Activated CD4-positive, alpha-beta T cell treated with anti-CD3 and anti-CD28 coated beads, Interleukin-2, amount 10 ng/mL, durations not matched to agents 7 days and 5 days (primary cell): ENCODE data around the gene ABI2. TPM values are rescaled to one million over a fixed set of nuclear protein-coding genes. Genes with fewer than 3 reads are reported as not detected.
"Not testable (repeated sequence)": the region's sequence is repeated elsewhere in the genome, so short reads cannot be mapped to it uniquely, and the experiment has no call there.

ENCODE experiments used
- CTCF ChIA-PET: fragments of 350-600 bp; sonication (Branson Sonifier 250); formaldehyde crosslinking; loops from one replicate; lab custom pipeline; 2021; ENCODE audit warnings: antibody characterized with exemption; lab: Charles Lee
- POLR2A ChIA-PET: fragments of 350-600 bp; sonication (Branson Sonifier 250); formaldehyde crosslinking; loops from one replicate; lab custom pipeline; 2021; ENCODE audit warnings: antibody characterized with exemption; lab: Charles Lee
- DNase-seq: peaks from one replicate; pipeline ENCODE4 v3.0.0-alpha.2; 2020
- H3K27ac Mint-ChIP-seq: one replicate; pipeline ENCODE4 v1.8.0; 2021; ENCODE audit warnings: mild to moderate bottlenecking, moderate library complexity, mixed read lengths
- H3K27me3 Mint-ChIP-seq: one replicate; pipeline ENCODE4 v1.8.0; 2021; ENCODE audit warnings: mixed read lengths
- H3K36me3 Mint-ChIP-seq: one replicate; pipeline ENCODE4 v1.8.0; 2021; ENCODE audit warnings: low read depth, mixed read lengths
- H3K4me1 Mint-ChIP-seq: one replicate; pipeline ENCODE4 v1.8.0; 2021; ENCODE audit warnings: mixed read lengths
- H3K4me3 Mint-ChIP-seq: one replicate; pipeline ENCODE4 v1.8.0; 2021; ENCODE audit warnings: mild to moderate bottlenecking, moderate library complexity, mixed read lengths
- H3K9me3 Mint-ChIP-seq: one replicate; pipeline ENCODE4 v1.8.0; 2021; ENCODE audit warnings: mixed read lengths
- total RNA-seq, 2 experiments: library from RNA; stranded (reverse); gene quantifications; one replicate each; pipeline ENCODE4 v1.2.3, GENCODE V29; 2021

The ABI2 gene
- total RNA-seq, 2 experiments from 2014 or later: 19.1 to 24.2 TPM

DNA sequence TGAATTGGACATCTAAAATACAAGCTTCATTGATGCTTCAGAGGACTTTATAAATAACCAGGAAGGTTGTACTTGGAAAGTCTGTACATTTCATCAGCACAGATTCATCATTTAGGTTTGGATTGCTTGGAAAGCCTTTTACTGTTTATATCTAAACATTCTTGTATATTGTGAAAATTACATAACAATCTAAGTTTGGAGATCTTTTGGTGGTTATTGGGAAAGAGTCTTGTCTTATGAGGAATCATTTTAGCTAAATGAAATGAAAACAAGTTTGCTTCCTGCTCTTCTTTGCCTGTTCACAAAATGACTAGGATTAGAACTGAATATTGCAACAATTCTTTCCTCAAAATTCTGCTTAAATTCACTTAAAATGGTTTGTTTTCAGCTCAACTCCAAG, 79.3 kb downstream of the ABI2 start:
- POLR2A ChIA-PET: no interaction called here

GRCh38 chr2:203412546-203413331, 84.5 kb downstream of the ABI2 start:
- POLR2A ChIA-PET: no interaction called here
- no peaks in the 10 kb centered on the region for H3K27me3 Mint-ChIP-seq
- CTCF ChIA-PET: no interaction called here
- H3K9me3 Mint-ChIP-seq: no peaks in the 10 kb centered on the region
- peaks cover 13% of the 10 kb centered on the region for H3K36me3 Mint-ChIP-seq
- H3K4me3 Mint-ChIP-seq: no peak overlapping the region
- H3K27ac Mint-ChIP-seq: no peak overlapping the region
- no peaks in the 10 kb centered on the region for H3K4me1 Mint-ChIP-seq
- no peak for DNase-seq

More for the DNA sequence above, 79.3 kb downstream of the ABI2 start:
- no peaks in the 10 kb centered on the region for H3K27me3 Mint-ChIP-seq
- H3K27ac Mint-ChIP-seq: no peak overlapping the region
- peaks cover 9% of the 10 kb centered on the region for H3K36me3 Mint-ChIP-seq
- no peak for DNase-seq
- no peaks in the 10 kb centered on the region for H3K9me3 Mint-ChIP-seq
- H3K4me3 Mint-ChIP-seq: no peak overlapping the region
- no peaks in the 10 kb centered on the region for H3K4me1 Mint-ChIP-seq
- CTCF ChIA-PET: interaction anchor here (0.5 to 1.0 kb wide), 3 partner anchors 12 to 607 kb away, joined by 3 to 6 read pairs (median 4); no protein-coding TSS in a partner anchor

- H3K4me3 Mint-ChIP-seq: no peak overlapping the region
- no peaks in the 10 kb centered on the region for H3K4me1 Mint-ChIP-seq
- peaks cover 24% of the 10 kb centered on the region for H3K36me3 Mint-ChIP-seq
- no peak for DNase-seq
- CTCF ChIA-PET: interaction anchor here (0.7 to 1.1 kb wide), 2 partner anchors 20 to 49 kb away, joined by 3 read pairs; no protein-coding TSS in a partner anchor
- no peaks in the 10 kb centered on the region for H3K27me3 Mint-ChIP-seq
- POLR2A ChIA-PET: no interaction called here
- peaks cover 2% of the 10 kb centered on the region for H3K9me3 Mint-ChIP-seq
- no peak overlapping the region for H3K27ac Mint-ChIP-seq
Measured at GRCh38 chr2:203413796-203414195, 85.6 kb downstream of the ABI2 start.

DNA sequence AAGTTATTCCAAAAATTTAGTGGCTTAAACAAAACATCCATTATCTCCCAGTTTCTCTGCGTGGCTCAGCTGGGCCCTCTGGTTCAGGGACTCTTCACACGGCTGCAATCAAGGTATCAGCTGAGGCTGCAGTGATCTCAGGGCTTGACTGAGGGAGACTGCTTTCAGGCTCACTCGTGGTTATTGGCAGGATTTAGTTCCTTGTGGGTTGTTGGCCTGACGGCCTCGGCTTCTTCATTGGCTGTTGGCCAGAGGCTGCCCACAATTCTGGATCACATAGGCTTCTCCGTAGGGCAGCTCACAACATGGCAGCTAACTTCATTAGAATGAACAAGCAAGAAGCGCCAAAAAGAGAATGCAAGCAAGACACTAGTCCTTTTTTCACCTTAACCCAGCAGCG, 90.1 kb downstream of the ABI2 start:
- no peak for DNase-seq
- Mint-ChIP-seq H3K27ac (no peak overlapping the region), H3K4me3 (no peak overlapping the region), H3K9me3 (peaks cover 2% of the 10 kb centered on the region), H3K36me3 (peaks cover 29% of the 10 kb centered on the region), H3K27me3 (no peaks in the 10 kb centered on the region), H3K4me1 (no peaks in the 10 kb centered on the region)
- POLR2A ChIA-PET: no interaction called here
- CTCF ChIA-PET: interaction anchor here (0.6 to 0.8 kb wide), 3 partner anchors 16 to 1007 kb away, joined by 3 to 4 read pairs (median 3); no protein-coding TSS in a partner anchor

DNA sequence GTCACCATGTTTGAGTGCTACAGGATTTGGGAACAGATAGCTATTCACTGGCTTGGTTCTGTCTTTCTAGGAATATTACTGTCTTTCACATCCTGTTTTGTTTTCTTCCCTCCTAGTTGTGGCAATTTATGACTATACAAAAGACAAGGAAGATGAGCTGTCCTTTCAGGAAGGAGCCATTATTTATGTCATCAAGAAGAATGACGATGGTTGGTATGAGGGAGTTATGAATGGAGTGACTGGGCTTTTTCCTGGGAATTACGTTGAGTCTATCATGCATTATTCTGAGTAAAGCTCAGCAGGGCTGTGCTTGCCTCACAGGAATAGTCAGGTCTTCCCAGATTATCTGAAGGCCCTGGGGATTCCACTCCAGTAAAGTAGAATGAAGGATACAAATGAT, 98.9 kb downstream of the ABI2 start:
- CTCF ChIA-PET: interaction anchor here (0.7 to 1.1 kb wide), 2 partner anchors 15 to 527 kb away, joined by 3 to 5 read pairs; no protein-coding TSS in a partner anchor
- peaks cover 7% of the 10 kb centered on the region for H3K36me3 Mint-ChIP-seq
- no peak overlapping the region for H3K4me3 Mint-ChIP-seq
- no peak overlapping the region for H3K27ac Mint-ChIP-seq
- no peak for DNase-seq
- POLR2A ChIA-PET: no interaction called here
- no peaks in the 10 kb centered on the region for H3K9me3 Mint-ChIP-seq
- H3K27me3 Mint-ChIP-seq: no peaks in the 10 kb centered on the region
- no peaks in the 10 kb centered on the region for H3K4me1 Mint-ChIP-seq

DNA sequence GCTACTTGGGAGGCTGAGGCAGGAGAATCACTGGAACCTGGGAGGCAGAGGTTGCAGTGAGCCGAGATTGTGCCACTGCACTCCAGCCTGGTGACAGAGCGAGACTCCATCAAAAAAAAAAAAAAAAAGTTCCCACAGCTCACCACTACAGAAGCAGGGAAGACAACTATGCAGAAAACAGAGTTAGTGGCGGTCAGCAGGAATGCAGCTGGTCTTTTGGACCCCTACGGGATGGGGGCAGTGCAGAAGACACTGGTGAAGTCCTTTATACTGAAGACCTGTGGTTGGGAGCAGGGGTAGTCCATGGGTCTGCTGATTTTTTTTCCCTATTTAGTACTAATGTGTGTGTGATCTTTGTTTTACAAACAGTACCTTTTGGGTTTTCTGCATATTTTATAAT, 101.4 kb downstream of the ABI2 start:
- POLR2A ChIA-PET, H3K9me3 Mint-ChIP-seq, H3K4me3 Mint-ChIP-seq, CTCF ChIA-PET, H3K27ac Mint-ChIP-seq, H3K36me3 Mint-ChIP-seq, H3K4me1 Mint-ChIP-seq, DNase-seq, H3K27me3 Mint-ChIP-seq: not testable (repeated sequence)

DNA sequence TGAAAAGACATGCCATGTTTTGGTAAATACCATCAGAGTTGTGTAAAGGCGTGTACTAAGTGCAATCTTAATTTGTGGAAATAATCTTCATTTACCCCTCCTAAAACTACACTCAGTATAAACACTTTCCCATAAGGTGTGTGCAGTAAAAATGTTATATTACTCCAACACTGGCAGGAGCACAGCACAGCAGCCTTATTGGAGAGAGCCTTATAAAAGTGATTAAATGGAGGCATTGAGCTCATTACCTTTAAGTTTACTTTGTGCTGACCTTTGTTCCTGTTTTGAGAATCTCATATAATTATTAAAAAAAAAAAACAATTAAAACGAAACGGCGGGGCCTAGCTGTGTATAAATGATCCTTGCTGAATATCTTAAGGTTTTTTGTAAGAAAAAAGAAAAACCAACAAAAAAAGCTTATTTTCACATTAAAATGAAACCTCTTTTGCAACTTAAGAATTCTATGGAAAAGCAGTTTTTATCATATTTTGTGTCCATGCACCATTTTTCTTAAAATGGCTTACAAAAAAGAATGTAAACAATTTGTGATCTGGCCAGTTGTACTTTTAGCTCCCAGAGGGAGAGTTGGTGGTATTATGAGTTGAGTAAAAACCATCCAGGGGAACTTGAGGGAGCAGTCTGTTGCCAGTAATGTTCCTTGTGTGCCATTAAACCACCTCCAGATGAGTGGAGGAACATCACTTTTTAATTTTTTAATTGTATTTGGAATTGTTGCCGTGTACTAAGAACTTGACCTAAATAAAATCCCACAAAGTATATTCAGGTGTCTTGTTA, 103.4 kb downstream of the ABI2 start:
- peaks cover 3% of the 10 kb centered on the region for H3K36me3 Mint-ChIP-seq
- no peak for DNase-seq
- no peaks in the 10 kb centered on the region for H3K27me3 Mint-ChIP-seq
- H3K27ac Mint-ChIP-seq: no peak overlapping the region
- H3K9me3 Mint-ChIP-seq: no peaks in the 10 kb centered on the region
- ChIA-PET CTCF (interaction anchor here (1.2 kb wide), 1 partner anchor 109 kb away, joined by 4 read pairs; no protein-coding TSS in a partner anchor), POLR2A (no interaction called here)
- H3K4me3 Mint-ChIP-seq: no peak overlapping the region
- H3K4me1 Mint-ChIP-seq: no peaks in the 10 kb centered on the region

DNA sequence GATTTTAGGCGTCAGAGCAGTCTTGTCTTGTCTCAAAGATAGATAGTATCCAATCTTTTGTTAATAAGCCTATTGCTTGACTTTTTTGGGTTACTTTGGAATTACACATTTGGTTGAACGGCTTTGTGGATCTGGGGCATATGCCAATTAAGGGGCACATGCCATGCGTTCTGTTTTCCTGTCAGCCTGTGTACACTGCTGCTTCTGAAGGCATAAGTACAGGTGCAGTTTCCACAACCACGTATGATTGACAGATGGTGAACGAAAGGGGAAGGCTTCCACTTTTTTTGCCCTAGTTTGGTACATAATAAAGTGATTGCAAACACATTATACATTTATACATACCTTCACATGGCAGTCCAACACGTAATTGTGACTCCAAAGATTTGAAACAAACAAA, 104.6 kb downstream of the ABI2 start:
- H3K36me3 Mint-ChIP-seq: no peaks in the 10 kb centered on the region
- H3K4me1 Mint-ChIP-seq: no peaks in the 10 kb centered on the region
- no peaks in the 10 kb centered on the region for H3K27me3 Mint-ChIP-seq
- H3K4me3 Mint-ChIP-seq: no peak overlapping the region
- H3K27ac Mint-ChIP-seq: no peak overlapping the region
- DNase-seq: no peak
- CTCF ChIA-PET: interaction anchor here (0.7 kb wide), 1 partner anchor 254 kb away, joined by 4 read pairs; no protein-coding TSS in a partner anchor
- H3K9me3 Mint-ChIP-seq: no peaks in the 10 kb centered on the region
- POLR2A ChIA-PET: no interaction called here

GRCh38 chr2:203436496-203436895, 108.3 kb downstream of the ABI2 start:
- H3K36me3 Mint-ChIP-seq: no peaks in the 10 kb centered on the region
- POLR2A ChIA-PET: no interaction called here

GRCh38 chr2:203437511-203437910, 109.3 kb downstream of the ABI2 start:
- H3K36me3 Mint-ChIP-seq: no peaks in the 10 kb centered on the region
- H3K27ac Mint-ChIP-seq: no peak overlapping the region
- no peaks in the 10 kb centered on the region for H3K4me1 Mint-ChIP-seq
- H3K9me3 Mint-ChIP-seq: no peaks in the 10 kb centered on the region
- ChIA-PET CTCF (no interaction called here), POLR2A (no interaction called here)
- H3K27me3 Mint-ChIP-seq: no peaks in the 10 kb centered on the region
- H3K4me3 Mint-ChIP-seq: no peak overlapping the region
- DNase-seq: no peak

More at GRCh38 chr2:203436496-203436895, 108.3 kb downstream of the ABI2 start:
- Mint-ChIP-seq H3K27me3 (no peaks in the 10 kb centered on the region), H3K27ac (no peak overlapping the region), H3K4me3 (no peak overlapping the region), H3K9me3 (no peaks in the 10 kb centered on the region), H3K4me1 (no peaks in the 10 kb centered on the region)
- CTCF ChIA-PET: interaction anchor here (0.9 kb wide), 1 partner anchor 27 kb away, joined by 3 read pairs; no protein-coding TSS in a partner anchor
- no peak for DNase-seq

DNA sequence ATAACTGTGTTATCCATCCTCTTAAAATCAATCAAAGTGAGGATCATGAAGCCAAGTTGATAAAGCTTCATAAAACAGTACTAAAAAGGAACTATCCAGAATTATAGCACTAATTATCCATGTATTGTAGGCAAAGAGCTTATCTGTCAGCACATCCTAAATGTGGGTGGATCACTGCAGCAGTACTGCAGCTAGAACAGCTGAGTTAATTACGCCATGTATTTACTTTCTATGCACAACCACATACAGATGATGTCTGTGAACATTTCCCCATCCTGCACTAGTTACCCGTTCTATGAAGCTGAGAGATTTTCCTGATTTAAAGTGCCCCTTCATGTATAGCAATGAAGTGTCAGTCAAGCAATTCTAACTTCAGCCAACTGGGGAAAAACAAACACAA, 110.3 kb downstream of the ABI2 start:
- Mint-ChIP-seq H3K27me3 (no peaks in the 10 kb centered on the region), H3K27ac (no peak overlapping the region), H3K9me3 (no peaks in the 10 kb centered on the region), H3K36me3 (no peaks in the 10 kb centered on the region), H3K4me3 (no peak overlapping the region), H3K4me1 (no peaks in the 10 kb centered on the region)
- ChIA-PET CTCF (no interaction called here), POLR2A (no interaction called here)
- DNase-seq: no peak

DNA sequence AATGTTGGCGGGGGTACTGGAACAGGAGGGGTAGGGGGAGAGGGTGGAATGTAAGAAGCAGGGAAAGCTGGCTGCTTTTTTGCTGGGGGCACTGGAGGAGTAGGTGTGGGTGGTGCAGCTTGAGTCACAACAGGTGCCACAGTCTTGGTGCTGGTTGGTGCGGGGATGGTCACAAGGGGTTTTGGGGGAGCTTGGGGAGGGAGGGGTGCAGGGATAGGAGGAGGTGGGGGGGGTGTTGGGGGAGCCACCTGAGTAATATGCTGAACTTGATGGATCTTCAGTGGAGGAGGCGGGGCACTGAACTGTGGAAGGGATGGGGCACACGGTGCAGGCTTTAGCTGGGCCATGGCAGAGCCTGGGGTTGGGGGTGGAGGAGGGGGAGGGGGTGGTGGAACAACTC, 112.5 kb downstream of the ABI2 start:
- H3K4me1 Mint-ChIP-seq: peaks cover 2% of the 10 kb centered on the region
- no peak overlapping the region for H3K27ac Mint-ChIP-seq
- no peak overlapping the region for H3K4me3 Mint-ChIP-seq
- no peak for DNase-seq
- POLR2A ChIA-PET: no interaction called here
- H3K9me3 Mint-ChIP-seq: no peaks in the 10 kb centered on the region
- CTCF ChIA-PET: interaction anchor here (0.6 to 2.1 kb wide), 4 partner anchors 12 to 473 kb away, joined by 3 to 5 read pairs (median 3); no protein-coding TSS in a partner anchor
- H3K27me3 Mint-ChIP-seq: no peaks in the 10 kb centered on the region
- H3K36me3 Mint-ChIP-seq: no peaks in the 10 kb centered on the region

DNA sequence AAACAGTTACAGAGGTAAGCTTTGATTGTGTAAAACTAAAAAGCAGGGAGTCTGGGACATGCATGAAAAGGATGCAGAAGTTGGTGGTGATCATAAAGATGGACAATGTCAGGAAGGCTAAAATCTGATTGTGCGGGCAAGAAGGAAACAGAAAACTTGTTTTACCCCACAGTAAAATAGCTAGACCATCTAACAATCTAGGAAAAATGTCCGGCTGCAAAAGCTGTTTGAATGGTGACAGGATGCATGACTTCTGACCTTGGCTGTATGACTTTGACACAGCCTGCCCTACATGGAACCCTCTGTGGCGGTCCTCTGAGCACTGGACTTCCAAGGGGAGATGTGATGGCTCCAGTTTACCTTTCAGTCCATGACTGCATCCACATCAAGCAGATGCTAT, 113.3 kb downstream of the ABI2 start:
- Mint-ChIP-seq H3K36me3 (no peaks in the 10 kb centered on the region), H3K4me1 (peaks cover 9% of the 10 kb centered on the region), H3K9me3 (no peaks in the 10 kb centered on the region), H3K4me3 (no peak overlapping the region), H3K27ac (no peak overlapping the region), H3K27me3 (no peaks in the 10 kb centered on the region)
- POLR2A ChIA-PET: no interaction called here
- CTCF ChIA-PET: interaction anchor here (0.6 to 2.1 kb wide), 5 partner anchors 13 to 337 kb away, joined by 3 to 5 read pairs (median 3); no protein-coding TSS in a partner anchor
- no peak for DNase-seq
